Measurements from ENCODE around the gene SHISA9. TPM values are rescaled to one million over a fixed set of nuclear protein-coding genes. Genes with fewer than 3 reads are reported as not detected.

The SHISA9 gene
- polyA plus RNA-seq, 2 of the 4 experiments (the other 2 are of a cell fraction), result 0.16 TPM; not detected in 1

DNA sequence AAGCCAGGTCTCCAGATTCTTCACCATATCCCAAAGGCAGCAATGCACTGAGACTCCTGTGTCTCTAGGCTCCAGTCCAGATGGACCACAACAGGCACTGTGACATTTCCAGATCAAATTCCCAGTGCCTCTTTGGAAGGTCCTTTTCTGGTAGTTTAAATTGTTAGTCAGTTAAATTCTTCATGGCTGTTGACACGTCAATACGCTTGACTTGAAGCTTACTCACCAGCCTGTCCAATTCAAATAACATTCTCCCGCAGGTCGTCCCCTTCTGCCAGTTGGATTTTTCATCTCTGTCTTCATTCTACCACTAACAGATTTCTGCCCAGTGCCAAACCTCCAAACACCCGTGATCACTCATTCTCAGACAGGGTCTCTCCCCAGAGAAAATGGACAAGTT is 86.7 kb downstream of the SHISA9 start (continued):
- TF ChIP-seq PHF8 (IDR thresholded peaks at IDR 0.05; ENCODE audit: borderline replicate concordance, low read depth) (no peak), KDM5A (IDR thresholded peaks at IDR 0.05) (no peak)

DNA sequence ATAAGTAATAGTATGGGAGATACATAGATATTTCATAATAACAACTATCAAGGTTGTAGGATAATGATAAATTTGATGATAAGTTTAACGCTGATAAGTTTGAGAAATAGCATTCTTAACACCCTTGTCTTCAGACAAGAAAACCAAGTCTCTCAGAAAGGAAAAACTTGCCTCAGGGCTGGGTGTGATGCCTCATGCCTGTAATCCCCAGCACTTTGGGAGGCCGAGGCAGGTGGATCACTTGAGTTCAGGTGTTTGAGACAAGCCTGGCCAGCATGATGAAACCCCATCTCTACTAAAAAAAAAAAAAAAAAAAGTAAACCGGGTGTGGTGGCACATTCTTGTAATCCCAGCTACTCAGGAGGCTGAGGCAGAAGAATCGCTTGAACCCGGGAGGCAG is 90.7 kb downstream of the SHISA9 start:
- H3K4me1 ChIP-seq, result no peaks in the 10 kb centered on the region
- H3K9me3 ChIP-seq, result no peaks in the 10 kb centered on the region
- no peak for DNase-seq (ENCODE audit: low read depth in 1 of 2, low spot score in 1 of 2)
- ChIA-PET POLR2A (no interaction called here), CTCF (interaction anchor here (0.6 kb wide), 1 partner anchor 732 kb away, joined by 4 read pairs; no protein-coding TSS in a partner anchor)
- TF ChIP-seq KDM1A (IDR thresholded peaks at IDR 0.05; ENCODE audit: low read depth), result no peak
- TF ChIP-seq RAD21 (conservative IDR thresholded peaks at IDR 0.05 in 1 of 2, IDR thresholded peaks at IDR 0.05 in 1 of 2), result no peak
- no peak for TF ChIP-seq CHD4 (IDR thresholded peaks at IDR 0.05; ENCODE audit: borderline replicate concordance)
- TF ChIP-seq JUNB (IDR thresholded peaks at IDR 0.05), result no peak
- TF ChIP-seq, protein P1, sequence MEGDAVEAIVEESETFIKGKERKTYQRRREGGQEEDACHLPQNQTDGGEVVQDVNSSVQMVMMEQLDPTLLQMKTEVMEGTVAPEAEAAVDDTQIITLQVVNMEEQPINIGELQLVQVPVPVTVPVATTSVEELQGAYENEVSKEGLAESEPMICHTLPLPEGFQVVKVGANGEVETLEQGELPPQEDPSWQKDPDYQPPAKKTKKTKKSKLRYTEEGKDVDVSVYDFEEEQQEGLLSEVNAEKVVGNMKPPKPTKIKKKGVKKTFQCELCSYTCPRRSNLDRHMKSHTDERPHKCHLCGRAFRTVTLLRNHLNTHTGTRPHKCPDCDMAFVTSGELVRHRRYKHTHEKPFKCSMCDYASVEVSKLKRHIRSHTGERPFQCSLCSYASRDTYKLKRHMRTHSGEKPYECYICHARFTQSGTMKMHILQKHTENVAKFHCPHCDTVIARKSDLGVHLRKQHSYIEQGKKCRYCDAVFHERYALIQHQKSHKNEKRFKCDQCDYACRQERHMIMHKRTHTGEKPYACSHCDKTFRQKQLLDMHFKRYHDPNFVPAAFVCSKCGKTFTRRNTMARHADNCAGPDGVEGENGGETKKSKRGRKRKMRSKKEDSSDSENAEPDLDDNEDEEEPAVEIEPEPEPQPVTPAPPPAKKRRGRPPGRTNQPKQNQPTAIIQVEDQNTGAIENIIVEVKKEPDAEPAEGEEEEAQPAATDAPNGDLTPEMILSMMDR (IDR thresholded peaks at IDR 0.05), result no peak
- TF ChIP-seq ESRRA (IDR thresholded peaks at IDR 0.05; ENCODE audit: borderline replicate concordance, low read length), result no peak
- TF ChIP-seq, protein P2, sequence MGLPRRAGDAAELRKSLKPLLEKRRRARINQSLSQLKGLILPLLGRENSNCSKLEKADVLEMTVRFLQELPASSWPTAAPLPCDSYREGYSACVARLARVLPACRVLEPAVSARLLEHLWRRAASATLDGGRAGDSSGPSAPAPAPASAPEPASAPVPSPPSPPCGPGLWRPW (IDR thresholded peaks at IDR 0.05), result no peak
- no peak for TF ChIP-seq NPAS2 (CRISPR knock-in tag; IDR thresholded peaks at IDR 0.05; ENCODE audit: borderline replicate concordance)
- TF ChIP-seq HOXB13 (CRISPR knock-in tag; IDR thresholded peaks at IDR 0.05; ENCODE audit: low read depth), result no peak
- TF ChIP-seq MYC (IDR thresholded peaks at IDR 0.05; ENCODE audit: borderline replicate concordance, low read length), result no peak
- no peak for TF ChIP-seq SREBF2 (IDR thresholded peaks at IDR 0.05)
- no peak for TF ChIP-seq CHD2 (IDR thresholded peaks at IDR 0.05; ENCODE audit: low read length, partially characterized antibody)
- TF ChIP-seq ZC3H11A (IDR thresholded peaks at IDR 0.05), result no peak
- TF ChIP-seq FOSL2 (IDR thresholded peaks at IDR 0.05), result no peak
- no peak for TF ChIP-seq FOSL2 (CRISPR knock-in tag; IDR thresholded peaks at IDR 0.05)
- no peak for TF ChIP-seq TFCP2L1 (CRISPR knock-in tag; IDR thresholded peaks at IDR 0.05)
- TF ChIP-seq RNF2 (IDR thresholded peaks at IDR 0.05; ENCODE audit: borderline replicate concordance, low read depth), result no peak
- TF ChIP-seq NFE2L2 (conservative IDR thresholded peaks at IDR 0.05; ENCODE audit: low read length), result no peak
- H3K4me2 ChIP-seq, result no peak overlapping the region
- WGBS (ENCODE audit: missing lambda C conversion rate), result 6% methylated on average over 5 of the region's 5 CpGs
- H3K27ac ChIP-seq, result no peak overlapping the region
- no peak for ATAC-seq
- H3K4me3 ChIP-seq, result no peak overlapping the region
- no peak for FAIRE-seq

DNA sequence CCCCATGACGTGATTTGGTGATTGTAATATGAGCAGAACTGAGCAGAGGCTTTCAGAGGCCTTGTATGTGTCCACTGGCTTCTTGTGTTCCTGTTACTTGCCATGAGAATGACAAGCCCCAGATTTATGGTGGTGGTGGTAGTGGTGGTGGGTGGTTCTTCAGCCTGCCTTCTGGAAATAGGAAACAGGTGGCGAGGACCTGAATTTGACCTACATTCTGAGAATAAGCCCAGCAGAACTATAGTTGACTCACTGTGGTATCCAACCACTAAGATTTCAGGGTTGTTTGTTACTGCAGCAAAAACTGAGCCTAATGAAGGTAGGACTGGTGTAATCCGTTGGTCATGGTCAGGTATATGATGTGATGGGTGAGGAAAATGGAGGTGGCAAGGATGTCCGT is 93.0 kb downstream of the SHISA9 start:
- ChIA-PET CTCF (no interaction called here), POLR2A (no interaction called here)
- Histone ChIP-seq H3K27ac (no peak overlapping the region), H3K4me1 (no peaks in the 10 kb centered on the region), H3K9me3 (no peaks in the 10 kb centered on the region), H3K4me3 (no peak overlapping the region), H3K4me2 (no peak overlapping the region)
- DNase-seq (ENCODE audit: low read depth in 1 of 2, low spot score in 1 of 2) (no peak), FAIRE-seq (no peak), ATAC-seq (no peak)
- WGBS (ENCODE audit: missing lambda C conversion rate), result 19% methylated on average over 4 of the region's 4 CpGs
- no peak for TF ChIP-seq RAD21 (conservative IDR thresholded peaks at IDR 0.05 in 1 of 2, IDR thresholded peaks at IDR 0.05 in 1 of 2)
- TF ChIP-seq, protein P2 (IDR thresholded peaks at IDR 0.05), result no peak

DNA sequence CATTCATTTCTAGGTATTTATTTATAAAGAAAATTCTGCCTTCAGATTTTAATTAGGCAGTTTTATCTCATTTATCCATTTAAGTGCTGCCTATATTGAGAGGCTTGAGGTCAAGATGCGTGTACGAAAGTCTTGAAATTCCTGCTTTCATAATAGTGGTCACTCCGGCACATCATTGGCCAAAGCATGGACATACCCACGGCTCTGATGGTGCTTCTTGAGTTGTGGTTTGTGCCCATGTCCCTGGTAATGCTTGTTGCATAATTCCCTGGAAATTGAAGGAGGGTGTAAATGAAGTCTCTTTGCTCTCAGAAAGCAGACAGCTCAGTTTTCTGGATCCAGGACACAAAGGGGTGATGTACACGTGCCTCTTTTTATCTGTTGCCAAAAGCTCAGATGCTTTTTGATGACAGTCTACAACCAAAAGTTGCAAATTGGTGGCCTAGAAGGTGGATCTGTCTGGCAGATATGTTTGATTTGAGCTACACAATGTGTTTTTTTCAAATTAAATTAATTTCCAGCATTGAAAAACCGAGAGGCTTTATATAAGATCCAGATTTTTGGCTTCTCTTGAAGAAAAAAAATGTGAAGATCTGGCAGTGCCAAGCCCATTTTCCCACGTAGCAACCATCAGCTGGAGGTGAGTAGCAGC is 94.4 kb downstream of the SHISA9 start:
- CTCF ChIA-PET, result no interaction called here
- no peak for FAIRE-seq

More for the DNA sequence above, 94.4 kb downstream of the SHISA9 start:
- TF ChIP-seq, protein P3, sequence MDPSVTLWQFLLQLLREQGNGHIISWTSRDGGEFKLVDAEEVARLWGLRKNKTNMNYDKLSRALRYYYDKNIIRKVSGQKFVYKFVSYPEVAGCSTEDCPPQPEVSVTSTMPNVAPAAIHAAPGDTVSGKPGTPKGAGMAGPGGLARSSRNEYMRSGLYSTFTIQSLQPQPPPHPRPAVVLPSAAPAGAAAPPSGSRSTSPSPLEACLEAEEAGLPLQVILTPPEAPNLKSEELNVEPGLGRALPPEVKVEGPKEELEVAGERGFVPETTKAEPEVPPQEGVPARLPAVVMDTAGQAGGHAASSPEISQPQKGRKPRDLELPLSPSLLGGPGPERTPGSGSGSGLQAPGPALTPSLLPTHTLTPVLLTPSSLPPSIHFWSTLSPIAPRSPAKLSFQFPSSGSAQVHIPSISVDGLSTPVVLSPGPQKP (IDR thresholded peaks at IDR 0.05; ENCODE audit: low read depth, low read length), result no peak
- TF ChIP-seq MAZ (IDR thresholded peaks at IDR 0.05; ENCODE audit: borderline replicate concordance, low read depth, low read length) (no peak), SREBF2 (IDR thresholded peaks at IDR 0.05) (no peak), NPAS2 (CRISPR knock-in tag; IDR thresholded peaks at IDR 0.05; ENCODE audit: borderline replicate concordance) (no peak), NR3C1 (IDR thresholded peaks at IDR 0.05) (no peak)
- TF ChIP-seq, protein P4, sequence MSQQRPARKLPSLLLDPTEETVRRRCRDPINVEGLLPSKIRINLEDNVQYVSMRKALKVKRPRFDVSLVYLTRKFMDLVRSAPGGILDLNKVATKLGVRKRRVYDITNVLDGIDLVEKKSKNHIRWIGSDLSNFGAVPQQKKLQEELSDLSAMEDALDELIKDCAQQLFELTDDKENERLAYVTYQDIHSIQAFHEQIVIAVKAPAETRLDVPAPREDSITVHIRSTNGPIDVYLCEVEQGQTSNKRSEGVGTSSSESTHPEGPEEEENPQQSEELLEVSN (IDR thresholded peaks at IDR 0.05; ENCODE audit: borderline replicate concordance, low read depth), result no peak
- ATAC-seq (no peak), DNase-seq (ENCODE audit: low read depth in 1 of 2, low spot score in 1 of 2) (no peak)
- no peak overlapping the region for H3K27ac ChIP-seq
- H3K4me2 ChIP-seq, result no peak overlapping the region
- no peaks in the 10 kb centered on the region for H3K4me1 ChIP-seq
- WGBS (ENCODE audit: missing lambda C conversion rate), result 28% methylated on average over 7 of the region's 7 CpGs
- H3K9me3 ChIP-seq, result no peaks in the 10 kb centered on the region
- POLR2A ChIA-PET, result no interaction called here
- no peak overlapping the region for H3K4me3 ChIP-seq

All from A549 (cell line).